ENCODE measurements around the gene TNNC1.

GRCh38 chr3:52458031-52458760 is 4.4 kb upstream of the TNNC1 start:
- no peak for TF ChIP-seq CTCF (conservative IDR thresholded peaks at IDR 0.05 in 1 of 2, IDR thresholded peaks at IDR 0.05 in 1 of 2; ENCODE audit: low read depth in 1 of 2, low read length in 2 of 2)
- TF ChIP-seq EZH2 (IDR thresholded peaks at IDR 0.05; ENCODE audit: low read length, missing control alignments): no peak
